ENCODE data around the gene REX1BD.
"Not testable (repeated sequence)": the region's sequence is repeated elsewhere in the genome, so short reads cannot be mapped to it uniquely, and the experiment has no call there.

The REX1BD gene

DNA sequence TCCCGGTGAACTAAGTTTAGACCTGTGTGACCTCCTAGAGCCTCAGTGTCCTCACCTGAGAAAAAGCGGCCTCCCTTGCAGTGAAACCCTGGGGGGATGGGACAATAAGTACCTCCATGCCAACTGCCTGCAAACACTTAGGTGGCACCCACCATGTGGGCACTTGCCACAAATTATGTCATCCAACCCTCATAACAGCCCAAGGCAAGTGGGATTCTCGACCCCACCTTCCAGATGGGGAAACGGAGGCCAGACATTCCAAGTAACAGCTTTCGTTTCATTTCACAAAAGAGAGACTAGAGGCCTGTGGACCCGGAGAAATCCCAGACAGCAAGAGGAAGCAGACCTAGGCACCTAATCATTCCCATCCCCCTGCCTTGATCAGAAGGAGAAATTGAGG, 6.9 kb downstream of the REX1BD start:
- TF ChIP-seq CTCF (IDR thresholded peaks at IDR 0.05; ENCODE audit: control insufficient read depth, extremely low read depth, insufficient read depth) = no peak
- H3K4me3 ChIP-seq (ENCODE audit: low read depth, low read length) = no peak overlapping the region
- DNase-seq (ENCODE audit: low read depth) = no peak

GRCh38 chr19:18596752-18597157, 8.2 kb downstream of the REX1BD start:
- TF ChIP-seq CTCF (IDR thresholded peaks at IDR 0.05; ENCODE audit: control insufficient read depth, extremely low read depth, insufficient read depth) = no peak
- DNase-seq (ENCODE audit: low read depth) = no peak
- no peak overlapping the region for H3K4me3 ChIP-seq (ENCODE audit: low read depth, low read length)

- no peak for DNase-seq (ENCODE audit: low read depth)
- no peak for TF ChIP-seq CTCF (IDR thresholded peaks at IDR 0.05; ENCODE audit: control insufficient read depth, extremely low read depth, insufficient read depth)
- H3K4me3 ChIP-seq (ENCODE audit: low read depth, low read length) = no peak overlapping the region
Measured at GRCh38 chr19:18597809-18598660, 9.4 kb downstream of the REX1BD start.

- no peak for DNase-seq (ENCODE audit: low read depth)
- TF ChIP-seq CTCF (IDR thresholded peaks at IDR 0.05; ENCODE audit: control insufficient read depth, extremely low read depth, insufficient read depth) = no peak
Measured at GRCh38 chr19:18599485-18599884, 10.9 kb downstream of the REX1BD start.

GRCh38 chr19:18600692-18601397, 12.2 kb downstream of the REX1BD start:
- DNase-seq (ENCODE audit: low read depth); H3K4me3 ChIP-seq (ENCODE audit: low read depth, low read length): not testable (repeated sequence)

More at GRCh38 chr19:18599485-18599884, 10.9 kb downstream of the REX1BD start:
- H3K4me3 ChIP-seq (ENCODE audit: low read depth, low read length) = no peak overlapping the region

DNA sequence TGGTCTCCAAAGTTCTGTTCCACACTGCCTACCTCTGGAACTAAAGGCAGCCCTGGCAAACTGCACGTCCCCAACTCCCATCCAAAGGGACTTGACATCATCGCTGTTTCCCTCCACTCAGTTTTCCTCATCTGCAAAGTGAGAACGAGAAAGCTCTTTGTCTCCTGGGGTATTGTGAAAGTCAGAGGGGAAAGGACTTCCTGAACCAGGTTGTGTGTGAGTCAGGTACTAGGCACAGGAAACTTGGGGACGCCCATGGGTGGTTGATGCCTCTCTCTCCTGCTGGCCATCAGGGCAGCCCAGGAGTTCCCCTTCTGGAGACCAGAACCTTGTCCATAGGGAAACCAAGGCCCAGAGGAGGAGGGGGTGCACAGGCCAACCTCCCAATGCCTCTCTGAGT, 13.3 kb downstream of the REX1BD start:
- H3K4me3 ChIP-seq (ENCODE audit: low read depth, low read length) = no peak overlapping the region
- TF ChIP-seq CTCF (IDR thresholded peaks at IDR 0.05; ENCODE audit: control insufficient read depth, extremely low read depth, insufficient read depth) = no peak
- DNase-seq (ENCODE audit: low read depth) = no peak

- DNase-seq (ENCODE audit: low read depth) = no peak
Measured at GRCh38 chr19:18603255-18603957, 14.8 kb downstream of the REX1BD start.

More at GRCh38 chr19:18603255-18603957, 14.8 kb downstream of the REX1BD start:
- no peak for TF ChIP-seq CTCF (IDR thresholded peaks at IDR 0.05; ENCODE audit: control insufficient read depth, extremely low read depth, insufficient read depth)
- H3K4me3 ChIP-seq (ENCODE audit: low read depth, low read length) = no peak overlapping the region
